Right ventricle myocardium superior (tissue), 1 donor: ENCODE results near the gene DNAI4. TPM values are rescaled to one million over a fixed set of nuclear protein-coding genes. Genes with fewer than 3 reads are reported as not detected.
"Not testable (repeated sequence)": the region's sequence is repeated elsewhere in the genome, so short reads cannot be mapped to it uniquely, and the experiment has no call there.

ENCODE experiments used
- ATAC-seq: fragments of 200-7000 bp; cut with Tn5 transposase; one replicate; pipeline ENCODE4 v1.9.1; 2020; ENCODE audit warnings: mild to moderate bottlenecking; ENCODE audit not compliant: poor library complexity
- DNase-seq: peaks from one replicate; pipeline ENCODE4 v3.0.0-alpha.2; 2020
- intact Hi-C: fragments of 100-400 bp; cut with DNase I; formaldehyde crosslinking; loops from one replicate; pipeline ENCODE4 v1.11.2; 2022
- long read RNA-seq: library from polyadenylated mRNA; unstranded; transcript quantifications from one replicate; pipeline ENCODE4 v2.0.0, GENCODE V29; 2021
- total RNA-seq: library from RNA; stranded (reverse); fragmentation: NEBNext Ultra II Directional; extraction: Animal tissue kit (Norgen Biotek cat#: 25700); gene quantifications from one replicate; pipeline ENCODE4 v1.2.1, GENCODE V29; 2021
- donor health status: DM: no; HTN: yes; CAD: no; lungs with severe emphysema.

DNAI4 gene, protein sequence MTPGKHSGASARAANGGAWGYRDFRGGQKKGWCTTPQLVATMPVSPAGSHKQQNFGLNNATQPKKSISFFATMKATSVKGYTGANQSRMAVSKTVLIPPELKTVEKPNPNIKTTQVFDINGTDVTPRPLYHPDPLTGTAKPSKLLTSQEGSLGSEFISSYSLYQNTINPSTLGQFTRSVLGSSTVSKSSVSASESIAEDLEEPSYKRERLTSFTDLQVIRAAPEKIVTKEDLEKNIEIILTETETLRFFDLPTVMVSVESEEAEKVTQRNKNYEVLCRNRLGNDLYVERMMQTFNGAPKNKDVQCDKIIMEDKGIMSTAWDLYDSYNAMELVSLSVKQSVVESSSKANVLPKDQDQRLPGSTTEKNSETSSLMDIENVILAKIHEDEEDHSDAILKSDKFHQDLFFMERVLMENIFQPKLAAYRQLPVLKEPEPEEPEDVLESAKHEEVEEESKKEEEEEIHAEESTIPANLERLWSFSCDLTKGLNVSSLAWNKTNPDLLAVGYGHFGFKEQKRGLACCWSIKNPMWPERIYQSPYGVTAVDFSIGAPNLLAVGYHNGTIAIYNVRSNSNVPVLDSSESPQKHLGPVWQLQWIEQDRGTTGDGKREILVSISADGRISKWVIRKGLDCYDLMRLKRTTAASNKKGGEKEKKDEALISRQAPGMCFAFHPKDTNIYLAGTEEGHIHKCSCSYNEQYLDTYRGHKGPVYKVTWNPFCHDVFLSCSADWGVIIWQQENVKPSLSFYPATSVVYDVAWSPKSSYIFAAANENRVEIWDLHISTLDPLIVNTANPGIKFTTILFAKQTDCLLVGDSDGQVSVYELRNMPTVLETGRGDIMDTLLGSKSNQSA
- 13.5 TPM for total RNA-seq
- long read RNA-seq, partial matches to known transcripts: 0 of 5 reads
- long read RNA-seq, other reads (novel, unspliced or antisense): 3 of 5 reads

DNA sequence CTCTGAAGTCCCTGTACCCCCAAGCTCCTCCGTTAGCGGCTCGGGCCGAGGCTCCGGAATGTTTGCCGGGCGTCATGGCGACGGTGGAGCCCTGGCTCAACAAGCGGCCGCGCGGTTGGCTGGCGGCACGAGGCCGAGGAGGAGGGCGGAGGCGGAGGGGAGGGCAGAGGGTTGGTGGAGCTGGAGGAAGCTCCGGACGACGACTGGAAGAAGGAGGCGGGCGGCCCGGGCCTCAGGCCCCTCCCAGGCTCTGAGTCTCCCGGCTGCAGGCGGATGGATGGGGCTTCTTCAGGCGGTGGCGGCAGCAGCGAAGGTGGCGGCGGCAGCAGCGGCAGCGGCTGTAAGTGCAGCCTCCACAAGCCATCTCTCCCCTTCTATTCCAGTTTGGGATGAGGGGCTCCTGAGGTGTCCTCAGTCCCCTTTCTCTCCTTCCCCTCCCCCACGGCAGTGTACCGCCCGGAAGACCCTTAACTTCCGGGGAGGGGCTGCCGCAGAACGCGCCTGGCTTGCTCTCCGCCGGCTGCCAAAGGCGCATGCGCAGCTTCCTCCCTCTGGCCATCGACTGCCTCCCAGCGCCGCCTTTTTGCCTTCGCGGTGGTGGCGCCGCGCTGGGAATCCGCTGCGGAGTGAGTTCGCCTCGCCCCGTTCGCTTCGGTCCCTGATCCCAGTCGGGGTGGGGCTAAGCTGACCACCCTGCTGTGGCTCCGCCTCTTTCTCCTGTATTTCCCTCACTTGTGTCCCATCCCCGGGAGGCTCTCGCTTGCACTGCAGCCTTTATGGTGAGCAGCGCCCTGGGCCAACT is at the start of gene DNAI4, which contains the start of gene MIER1:
Gene DNAI4, minus strand, starts transcription at position 101 of the 802 bp plus-strand sequence. Its CDS starts 25 bp downstream, at position 76.
Gene MIER1, plus strand, starts transcription at position 235 of the 802 bp plus-strand sequence. Its CDS starts 39 bp downstream, at position 274.
- intact Hi-C loops: loop anchor here (10.0 kb wide), 1 partner anchor 130 kb away; the partner anchor contains the start of gene SLC35D1
- DNase-seq (peak; percentile 99), ATAC-seq (peak; percentile 98)

DNA sequence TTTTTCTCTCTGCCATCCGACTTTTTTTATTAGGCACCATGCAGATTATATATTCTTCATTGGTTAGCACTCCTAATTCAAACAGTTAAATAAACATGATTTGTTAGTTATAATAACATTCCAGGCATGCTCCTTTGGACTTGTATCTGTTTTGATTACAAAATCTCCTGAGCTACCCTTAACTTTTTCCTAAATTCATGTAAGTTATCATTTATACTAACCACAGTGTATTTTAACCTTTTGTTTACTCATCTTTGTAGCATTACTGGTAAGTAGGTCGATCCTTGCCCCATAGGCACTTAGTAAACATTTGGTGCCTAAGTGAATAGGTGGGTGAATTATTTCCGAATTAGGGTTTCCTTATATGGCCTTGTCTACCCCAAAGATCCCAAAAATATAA is 43.9 kb upstream of the DNAI4 start:
- intact Hi-C loops: no loop called here
- DNase-seq (no peak), ATAC-seq (no peak)

DNA sequence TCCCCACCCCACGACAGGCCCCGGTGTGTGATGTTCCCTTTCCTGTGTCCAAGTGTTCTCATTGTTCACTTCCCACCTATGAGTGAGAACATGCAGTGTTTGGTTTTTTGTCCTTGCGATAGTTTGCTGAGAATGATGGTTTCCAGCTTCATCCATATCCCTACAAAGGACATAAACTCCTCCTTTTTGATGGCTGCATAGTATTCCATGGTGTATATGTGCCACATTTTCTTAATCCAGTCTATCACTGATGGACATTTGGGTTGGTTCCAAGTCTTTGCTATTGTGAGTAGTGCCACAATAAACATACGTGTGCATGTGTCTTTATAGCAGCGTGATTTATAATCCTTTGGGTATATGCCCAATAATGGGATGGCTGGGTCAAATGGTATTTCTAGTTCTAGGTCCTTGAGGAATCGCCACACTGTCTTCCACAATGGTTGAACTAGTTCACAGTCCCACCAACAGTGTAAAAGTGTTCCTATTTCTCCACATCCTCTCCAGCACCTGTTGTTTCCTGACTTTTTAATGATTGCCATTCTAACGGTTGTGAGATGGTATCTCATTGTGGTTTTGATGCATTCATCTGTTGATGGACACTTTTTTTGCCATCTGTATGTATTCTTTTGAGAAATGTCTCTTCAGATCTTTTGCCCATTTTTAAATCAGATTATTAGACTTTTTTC is 41.7 kb upstream of the DNAI4 start:
- ATAC-seq, intact Hi-C loops, DNase-seq: not testable (repeated sequence)

DNA sequence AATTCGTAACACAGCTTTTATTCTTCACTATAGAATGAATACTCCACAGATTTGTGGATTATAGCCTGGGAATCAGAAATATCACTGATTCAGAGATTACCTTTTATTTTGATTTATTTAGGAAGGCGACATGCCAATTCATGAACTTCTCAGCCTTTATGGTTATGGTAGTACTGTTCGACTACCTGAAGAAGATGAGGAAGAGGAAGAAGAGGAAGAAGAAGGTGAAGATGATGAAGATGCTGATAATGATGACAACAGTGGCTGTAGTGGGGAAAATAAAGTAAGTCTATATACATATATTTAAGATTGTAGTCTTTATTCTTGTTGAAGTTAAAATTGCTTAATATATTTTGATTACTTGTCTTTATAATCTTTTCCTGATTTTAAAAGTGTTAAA is 33.3 kb upstream of the DNAI4 start:
- DNase-seq (no peak), ATAC-seq (no peak)
- intact Hi-C loops: no loop called here

DNA sequence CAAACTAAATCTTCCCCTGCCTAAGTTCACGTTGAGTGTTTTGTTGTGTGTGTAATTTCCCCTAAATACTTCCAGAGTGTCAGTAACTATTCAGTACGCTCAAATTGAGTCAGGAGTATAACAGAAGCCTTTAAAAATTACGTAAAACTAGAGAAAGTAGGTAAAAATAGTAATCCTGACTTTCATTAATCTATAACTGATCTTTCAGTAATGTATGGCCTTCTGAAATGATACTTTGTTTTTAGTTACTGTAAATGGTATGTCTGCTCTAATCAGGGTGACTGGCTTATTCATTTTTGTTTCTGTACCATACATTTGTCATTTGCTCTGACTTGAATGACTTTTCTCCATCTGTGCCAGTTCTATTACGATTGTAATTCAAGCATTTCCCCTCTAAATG is 29.6 kb upstream of the DNAI4 start:
- ATAC-seq (no peak), DNase-seq (no peak)
- intact Hi-C loops: no loop called here

DNA sequence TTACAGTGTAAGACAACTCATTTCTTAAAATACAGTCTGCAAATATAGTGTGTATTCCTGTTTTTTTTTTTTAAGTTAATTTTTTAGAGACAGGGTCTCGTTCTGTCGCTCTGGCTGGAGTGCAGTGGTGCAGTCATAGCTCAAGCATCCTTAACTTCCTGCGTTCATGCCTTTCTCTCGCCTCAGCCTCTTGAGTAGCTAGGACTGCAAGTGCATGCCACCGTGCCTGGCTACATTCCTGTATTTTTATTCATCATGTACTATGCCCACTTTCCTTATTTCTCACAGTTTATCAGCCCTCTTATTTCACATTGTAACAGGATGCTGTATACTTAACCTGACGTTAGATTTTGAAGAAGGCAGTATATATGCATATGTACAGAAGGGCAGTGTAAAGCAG is 26.9 kb upstream of the DNAI4 start:
- intact Hi-C loops: no loop called here
- no peak for ATAC-seq
- no peak for DNase-seq

DNA sequence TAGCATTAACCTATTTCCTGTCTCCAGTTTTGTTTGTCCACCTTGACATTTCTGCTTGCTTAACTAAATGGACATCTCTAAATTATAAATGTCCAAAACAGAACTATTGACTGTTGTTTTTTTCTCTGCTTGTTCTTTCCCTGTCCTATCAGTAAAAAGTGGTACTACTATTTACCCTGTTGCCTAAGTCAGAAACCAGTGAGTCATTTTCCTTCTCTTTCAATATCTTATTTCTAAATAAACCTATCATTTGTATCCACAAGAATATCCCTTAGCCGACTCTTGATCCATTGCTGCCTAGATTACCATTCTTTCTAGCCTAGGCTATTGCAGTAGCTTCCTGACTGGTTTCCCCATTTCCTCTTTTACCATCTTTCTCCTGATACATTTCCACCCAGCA is 22.6 kb upstream of the DNAI4 start:
- DNase-seq: no peak
- intact Hi-C loops: no loop called here
- no peak for ATAC-seq

DNA sequence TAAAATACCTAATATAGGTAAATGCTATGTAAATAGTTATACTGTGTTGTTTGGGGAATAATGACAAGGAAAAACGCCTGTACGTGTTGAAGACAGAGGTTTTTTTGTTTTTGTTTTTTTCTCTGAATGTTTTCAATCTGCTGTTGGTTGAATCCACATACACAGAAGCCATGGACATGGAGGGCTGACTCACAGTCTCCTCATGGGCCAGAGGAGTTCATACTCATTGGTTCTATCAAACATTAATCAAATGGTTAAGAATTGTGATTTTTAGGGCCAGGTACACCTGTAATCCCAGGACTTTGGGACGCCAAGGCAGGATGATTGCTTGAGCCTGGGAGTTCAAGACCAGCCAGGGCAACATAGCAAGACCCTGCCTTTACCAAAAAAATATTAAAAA is 20.7 kb upstream of the DNAI4 start:
- DNase-seq (no peak), ATAC-seq (no peak)
- intact Hi-C loops: no loop called here

DNA sequence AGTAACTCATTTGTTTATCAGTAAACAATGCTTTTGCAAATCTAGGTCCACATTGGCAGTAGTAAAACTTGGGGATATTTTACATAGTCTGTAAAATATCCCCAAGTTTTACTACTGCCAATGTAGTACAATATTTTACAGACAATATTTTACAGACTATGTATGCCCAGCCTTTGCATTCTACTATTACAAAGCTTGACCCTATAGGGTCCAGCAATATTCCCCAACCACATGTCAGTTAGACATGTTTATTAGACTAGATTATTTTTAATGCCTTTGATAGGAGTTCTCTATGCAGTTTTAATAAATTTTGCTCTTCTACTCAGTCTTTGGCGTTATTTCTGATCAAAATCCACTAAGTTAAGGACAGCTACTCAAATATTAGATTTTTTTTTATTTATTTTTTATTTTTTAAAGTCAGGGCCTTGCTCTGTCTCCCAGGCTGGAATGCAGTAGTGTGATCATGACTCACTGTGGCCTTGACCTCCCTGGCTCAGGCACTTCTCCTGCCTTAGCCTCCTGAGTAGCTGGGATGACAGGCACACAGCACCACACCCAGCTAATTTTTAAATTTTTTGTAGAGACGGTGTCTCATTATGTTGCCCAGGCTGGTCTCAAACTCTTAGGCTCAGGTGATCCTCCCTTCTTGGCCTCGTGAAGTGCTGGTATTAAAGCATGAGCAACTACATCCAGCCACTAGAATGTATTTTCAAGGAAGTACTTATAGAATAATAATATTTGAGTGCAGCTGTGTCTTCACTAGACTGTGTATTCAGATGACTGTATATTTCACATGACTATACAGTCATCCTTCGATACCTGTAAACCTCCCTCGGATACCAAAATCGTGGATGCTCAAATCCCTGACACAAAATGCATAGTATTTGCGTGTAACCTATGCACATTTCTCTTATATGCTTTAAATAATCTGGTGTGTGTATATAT is 19.9 kb upstream of the DNAI4 start:
- intact Hi-C loops: no loop called here
- DNase-seq (no peak), ATAC-seq (peak; percentile 59)

DNA sequence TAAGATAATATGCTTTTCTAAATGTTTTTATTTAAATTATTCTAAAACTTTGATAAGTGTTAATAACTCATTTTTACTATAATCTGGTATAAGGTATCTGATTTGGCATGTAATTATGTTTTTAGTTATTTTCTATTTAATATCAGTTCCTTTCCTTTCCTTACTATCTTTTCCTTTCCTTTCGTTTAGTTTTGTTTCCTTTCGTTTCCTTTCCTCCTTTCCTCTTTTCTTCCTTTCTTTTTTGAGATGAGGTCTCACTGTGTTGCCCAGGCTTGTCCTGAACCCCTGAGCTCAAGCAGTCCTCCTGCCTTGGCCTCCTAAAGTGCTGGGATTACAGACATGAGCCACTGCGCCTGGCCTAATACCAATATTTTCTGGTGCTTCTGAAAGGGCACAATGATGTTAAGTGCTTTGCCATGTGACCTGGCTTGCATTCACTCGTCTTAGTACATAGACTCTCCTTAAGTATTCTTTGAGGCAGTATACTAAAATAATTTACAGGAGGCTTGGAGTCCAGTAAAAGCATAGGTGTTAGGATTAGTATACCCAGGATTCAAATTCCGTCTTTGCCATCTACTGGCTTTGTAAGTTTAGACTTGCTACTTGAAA is 18.8 kb upstream of the DNAI4 start:
- intact Hi-C loops: no loop called here
- no peak for ATAC-seq

DNA sequence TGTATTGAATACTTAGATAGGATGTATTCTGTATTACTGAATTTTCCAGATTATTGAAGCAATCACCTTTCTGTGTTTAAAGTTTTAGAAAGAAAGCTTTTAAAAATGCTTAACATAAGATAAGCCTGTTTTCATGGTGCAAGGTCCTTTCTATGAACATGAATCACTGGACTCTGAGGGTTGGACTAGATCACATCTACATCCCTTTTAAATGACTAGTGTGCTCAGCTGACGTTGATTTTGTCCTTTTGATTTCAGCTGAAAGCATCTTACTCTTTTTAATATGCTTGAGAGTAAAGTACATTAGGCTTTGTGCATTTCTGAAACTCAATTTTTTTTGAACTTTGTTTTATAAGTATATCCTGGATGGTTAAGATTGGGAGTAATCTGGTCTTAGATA is 16.3 kb upstream of the DNAI4 start:
- intact Hi-C loops: no loop called here
- ATAC-seq (no peak), DNase-seq (no peak)

More for the DNA sequence above, 18.8 kb upstream of the DNAI4 start:
- no peak for DNase-seq

DNA sequence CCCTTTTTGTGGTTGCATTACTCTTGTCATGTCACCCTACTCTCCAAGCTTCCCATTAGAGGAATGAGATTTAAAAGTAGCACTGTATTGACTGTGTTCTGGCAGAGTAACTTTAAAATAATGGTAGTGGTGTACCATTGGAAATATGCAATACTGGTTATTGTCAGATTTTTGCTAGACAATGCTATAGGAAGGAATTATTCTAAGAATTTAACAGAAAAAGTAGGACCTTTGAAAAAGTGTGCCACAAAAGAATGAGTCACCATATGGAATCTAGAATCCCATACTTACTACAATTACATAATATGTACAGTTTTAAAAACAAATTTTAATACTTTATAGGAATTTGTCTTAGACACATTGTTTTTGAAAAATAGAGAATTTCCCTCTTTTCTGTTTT is 14.0 kb upstream of the DNAI4 start:
- DNase-seq (no peak), ATAC-seq (no peak)
- intact Hi-C loops: no loop called here

DNA sequence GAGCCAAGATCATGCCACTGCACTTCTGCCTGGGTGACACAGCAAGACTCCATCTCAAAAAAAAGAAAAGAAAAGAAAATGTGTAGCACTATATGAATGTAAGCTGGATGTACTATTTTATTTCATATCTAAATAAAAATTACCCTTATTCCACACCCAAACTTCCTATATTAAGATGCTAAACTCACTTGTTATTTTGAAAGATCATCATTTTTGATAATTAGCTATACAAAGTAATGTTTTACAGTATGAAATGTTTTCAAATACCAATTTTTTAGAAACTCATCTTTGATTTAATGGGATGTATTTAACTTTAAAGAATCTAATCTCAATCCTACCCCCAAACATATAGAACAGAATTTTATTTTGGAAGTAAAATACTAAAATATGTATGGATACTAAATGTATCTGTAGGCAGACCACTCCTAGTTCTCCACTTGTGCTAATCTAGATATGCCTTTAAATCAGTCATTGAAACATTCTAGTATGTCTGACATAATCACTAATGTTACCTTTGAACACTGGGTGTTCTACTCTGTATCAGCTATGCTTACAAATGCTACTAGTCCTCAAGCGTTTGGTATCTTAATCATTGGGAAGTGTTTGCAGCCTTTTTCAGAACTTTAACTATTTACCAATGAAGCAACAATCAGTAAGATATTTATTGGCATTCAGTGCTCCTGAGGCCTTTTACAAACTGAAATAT is 13.0 kb upstream of the DNAI4 start:
- intact Hi-C loops: no loop called here
- ATAC-seq (no peak), DNase-seq (no peak)

DNA sequence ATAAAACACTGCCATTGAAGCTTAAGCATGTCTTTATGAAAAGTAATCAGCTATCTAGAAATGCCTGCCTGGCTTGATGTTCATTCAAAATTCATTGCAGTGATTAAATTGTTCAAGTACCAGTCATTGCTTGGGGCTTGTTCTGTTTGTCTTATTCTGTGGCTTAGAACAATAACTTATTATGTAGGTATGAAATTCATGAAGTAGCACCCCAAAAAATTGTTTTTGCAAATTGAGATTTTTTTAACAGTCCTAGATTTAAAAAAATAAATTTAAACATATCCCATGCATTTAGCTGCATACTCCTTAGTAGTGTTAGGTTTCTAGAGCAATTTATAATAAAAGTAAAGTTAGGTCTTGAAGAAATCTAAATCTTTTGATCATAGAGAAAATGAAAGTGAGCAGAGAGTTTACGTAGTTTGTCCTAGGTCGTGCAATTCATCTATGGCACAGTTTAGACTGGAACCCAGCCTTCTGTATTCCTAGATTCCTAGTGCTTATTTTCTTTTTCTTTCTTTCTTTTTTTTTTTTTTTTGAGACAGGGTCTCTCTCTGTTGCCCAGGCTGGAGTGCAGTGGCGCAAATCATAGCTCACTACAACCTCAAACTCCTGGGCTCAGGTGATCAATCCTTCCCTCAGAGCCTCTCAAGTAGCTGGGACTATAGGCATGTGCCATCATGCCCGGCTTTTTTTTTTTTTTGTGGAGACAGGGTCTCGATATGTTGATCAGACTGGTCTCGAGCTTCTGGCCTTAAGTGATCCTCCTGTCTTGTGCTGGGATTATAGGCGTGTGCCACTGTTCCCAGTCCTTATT is 9.4 kb upstream of the DNAI4 start:
- intact Hi-C loops: no loop called here
- ATAC-seq (no peak), DNase-seq (no peak)

DNA sequence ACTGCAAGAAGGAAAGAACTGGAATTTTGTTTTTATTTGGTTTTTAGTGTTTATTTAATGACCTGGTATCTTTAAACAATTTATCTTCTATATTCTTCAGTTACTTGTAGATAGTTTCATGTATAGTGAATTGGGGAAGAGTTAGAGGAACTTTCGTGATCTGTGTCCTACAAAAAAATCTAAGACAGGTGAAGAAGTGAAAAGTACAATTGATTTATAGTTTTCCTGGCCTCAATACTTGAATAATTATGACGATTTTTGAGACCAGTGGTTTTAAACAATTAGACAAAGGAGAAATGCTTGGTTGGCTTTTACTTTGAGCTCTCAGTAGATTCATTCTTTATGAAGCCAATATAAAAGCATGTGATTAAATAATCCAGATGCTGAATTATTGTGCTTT is 7.6 kb upstream of the DNAI4 start:
- intact Hi-C loops: no loop called here
- no peak for DNase-seq
- no peak for ATAC-seq
